Bronchial epithelial cell (primary cell): ENCODE measurements around the gene REL. TPM values are rescaled to one million over a fixed set of nuclear protein-coding genes. Genes with fewer than 3 reads are reported as not detected.

Experiments used
- DNase-seq: peaks from one replicate; pipeline ENCODE4 v3.0.0-alpha.2; 2010; ENCODE audit warnings: low read depth
- FAIRE-seq: peaks from 2 replicates; lab custom pipeline; 2011; peaks lifted over from hg19 to GRCh38; lab: Jason Lieb, UNC
- H3K27me3 ChIP-seq: 2 replicates; pipeline ENCODE4 v1.5.1; 2011; ENCODE audit warnings: low read length; ENCODE audit not compliant: control insufficient read depth, insufficient read depth
- H3K36me3 ChIP-seq: 2 replicates; pipeline ENCODE4 v1.5.1; 2011; ENCODE audit warnings: low read length; ENCODE audit not compliant: control insufficient read depth, insufficient read depth
- H3K4me3 ChIP-seq: 2 replicates; pipeline ENCODE4 v1.5.1; 2011; ENCODE audit warnings: mild to moderate bottlenecking, low read depth, low read length, control low read depth
- CTCF ChIP-seq: IDR thresholded peaks from 2 replicates; pipeline ENCODE4 v1.5.1; 2011; ENCODE audit warnings: mild to moderate bottlenecking, moderate library complexity, low read length, control low read depth, inconsistent platforms; ENCODE audit not compliant: insufficient read depth, severe bottlenecking
- total RNA-seq: library from RNA; depleted of rRNA; stranded (reverse); fragments of >200 nt; gene quantifications from 2 replicates; pipeline ENCODE4 v1.2.1, GENCODE V29; 2014

The REL gene
- total RNA-seq, 1 donor from 2014 or later: 9.0 TPM

- TF ChIP-seq CTCF: no peak
- Histone ChIP-seq H3K36me3 (no peaks in the 10 kb centered on the region), H3K27me3 (no peaks in the 10 kb centered on the region), H3K4me3 (no peak overlapping the region)
- DNase-seq: no peak
- no peak for FAIRE-seq
Measured at GRCh38 chr2:60939622-60940021, 58.2 kb downstream of the REL start.

GRCh38 chr2:60945341-60945740 is 64.0 kb downstream of the REL start:
- Histone ChIP-seq H3K4me3 (no peak overlapping the region), H3K27me3 (no peaks in the 10 kb centered on the region), H3K36me3 (no peaks in the 10 kb centered on the region)
- DNase-seq (no peak), FAIRE-seq (no peak)
- no peak for TF ChIP-seq CTCF

GRCh38 chr2:60947056-60947455 is 65.7 kb downstream of the REL start:
- no peaks in the 10 kb centered on the region for H3K36me3 ChIP-seq
- DNase-seq (no peak), FAIRE-seq (no peak)
- H3K27me3 ChIP-seq: no peaks in the 10 kb centered on the region
- no peak overlapping the region for H3K4me3 ChIP-seq
- TF ChIP-seq CTCF: no peak

- Histone ChIP-seq H3K4me3 (no peak overlapping the region), H3K36me3 (no peaks in the 10 kb centered on the region), H3K27me3 (no peaks in the 10 kb centered on the region)
- FAIRE-seq: no peak
- no peak for TF ChIP-seq CTCF
- DNase-seq: no peak
Measured at GRCh38 chr2:60948161-60948560, 66.8 kb downstream of the REL start.

- no peak for FAIRE-seq
- Histone ChIP-seq H3K36me3 (peaks cover 2% of the 10 kb centered on the region), H3K4me3 (no peak overlapping the region), H3K27me3 (no peaks in the 10 kb centered on the region)
- no peak for TF ChIP-seq CTCF
- DNase-seq: peak; percentile 97
Measured at GRCh38 chr2:60948926-60949579, 67.7 kb downstream of the REL start.

GRCh38 chr2:60954139-60954538 is 72.8 kb downstream of the REL start:
- no peak for TF ChIP-seq CTCF
- no peaks in the 10 kb centered on the region for H3K27me3 ChIP-seq
- H3K36me3 ChIP-seq: peaks cover 2% of the 10 kb centered on the region
- DNase-seq: no peak
- FAIRE-seq: no peak
- H3K4me3 ChIP-seq: no peak overlapping the region
